Mucosa of descending colon (tissue), 3 donors: ENCODE data around the gene ASXL1. TPM values are rescaled to one million over a fixed set of nuclear protein-coding genes. Genes with fewer than 3 reads are reported as not detected.
"Not testable (repeated sequence)": the region's sequence is repeated elsewhere in the genome, so short reads cannot be mapped to it uniquely, and the experiment has no call there.

Source experiments
- ATAC-seq: fragments of 200-7000 bp; cut with Tn5 transposase; one replicate; pipeline ENCODE4 v1.9.1; 2020; ENCODE audit warnings: mild to moderate bottlenecking, moderate library complexity
- DNase-seq, 3 donors: peaks; one replicate each; pipeline ENCODE4 v3.0.0-alpha.2; 2020
- H3K36me3 ChIP-seq: fragments of 200-600 bp; one replicate; pipeline ENCODE4 v1.8.0; 2021; ENCODE audit warnings: low read depth, mild to moderate bottlenecking
- H3K4me1 ChIP-seq: fragments of 200-600 bp; one replicate; pipeline ENCODE4 v1.8.0; 2021; ENCODE audit warnings: low read depth, mild to moderate bottlenecking
- H3K4me3 ChIP-seq: fragments of 200-600 bp; one replicate; pipeline ENCODE4 v1.8.0; 2021; ENCODE audit warnings: mild to moderate bottlenecking
- H3K9me3 ChIP-seq: fragments of 200-600 bp; one replicate; pipeline ENCODE4 v1.8.0; 2021; ENCODE audit warnings: mild to moderate bottlenecking
- CTCF ChIP-seq: fragments of 200-600 bp; IDR thresholded peaks from one replicate; pipeline ENCODE4 v1.8.0; 2022; ENCODE audit warnings: antibody characterized with exemption, mild to moderate bottlenecking
- intact Hi-C, 2 donors: fragments of 100-400 bp; cut with DNase I in 1 of 2; cut with micrococcal nuclease in 1 of 2; formaldehyde crosslinking; loops; one replicate each; pipeline versions ENCODE4 v1.11.0 to v1.11.1; 2022; cut with DNase I, micrococcal nuclease
- total RNA-seq, 3 donors: library from RNA; stranded (reverse); fragmentation: NEBNext Ultra II Directional in 2 of 3; extraction: Animal tissue kit (Norgen Biotek cat#: 25700) in 2 of 3; gene quantifications; one replicate each; pipeline versions ENCODE4 v1.2.1 to v1.2.4, GENCODE V29; 2021 to 2023
- donor health status: DM: no; HTN: no; CAD: no; lungs with moderate emphysema.
- donor health status: DM: no; HTN: no; CAD: no.
- donor health status: DM: no; HTN: yes; CAD: no.

The ASXL1 gene
- total RNA-seq, 3 donors from 2014 or later: 47.4 to 78.9 (median 52.3) TPM

- intact Hi-C loops: no loop called here
- Histone ChIP-seq H3K4me1 (peaks cover 20% of the 10 kb centered on the region), H3K9me3 (no peaks in the 10 kb centered on the region), H3K36me3 (no peaks in the 10 kb centered on the region), H3K4me3 (no peak overlapping the region)
- DNase-seq (no peak), ATAC-seq (peak; percentile 43)
- TF ChIP-seq CTCF: no peak
These were observed 10.2 kb downstream of the ASXL1 start for GRCh38 chr20:32368323-32368722.

DNA sequence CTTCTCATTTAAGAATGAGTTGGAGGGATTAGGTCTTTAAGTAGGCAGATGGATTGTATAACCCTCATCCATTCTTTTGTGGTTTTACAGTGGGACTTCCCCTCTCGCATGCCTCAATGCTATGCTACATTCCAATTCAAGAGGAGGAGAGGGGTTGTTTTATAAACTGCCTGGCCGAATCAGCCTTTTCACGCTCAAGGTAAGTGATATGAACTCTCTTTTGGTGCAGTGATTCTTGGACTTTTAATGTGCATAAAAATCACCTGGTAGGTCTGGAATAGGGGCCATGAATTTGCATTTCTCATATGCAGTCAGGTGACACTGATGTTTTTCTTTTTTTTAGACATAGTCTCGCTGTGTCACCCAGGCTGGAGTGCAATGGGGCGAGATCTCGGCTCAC is 10.8 kb downstream of the ASXL1 start:
- Histone ChIP-seq H3K4me3 (no peak overlapping the region), H3K9me3 (no peaks in the 10 kb centered on the region), H3K36me3 (no peaks in the 10 kb centered on the region), H3K4me1 (peaks cover 20% of the 10 kb centered on the region)
- no peak for TF ChIP-seq CTCF
- no peak for DNase-seq
- intact Hi-C loops: no loop called here
- peak; percentile 28 for ATAC-seq

GRCh38 chr20:32370897-32371296 is 12.8 kb downstream of the ASXL1 start:
- Histone ChIP-seq H3K4me1 (peaks cover 13% of the 10 kb centered on the region), H3K4me3 (no peak overlapping the region), H3K9me3 (no peaks in the 10 kb centered on the region), H3K36me3 (no peaks in the 10 kb centered on the region)
- TF ChIP-seq CTCF: no peak
- DNase-seq (no peak), ATAC-seq (no peak)
- intact Hi-C loops: no loop called here

DNA sequence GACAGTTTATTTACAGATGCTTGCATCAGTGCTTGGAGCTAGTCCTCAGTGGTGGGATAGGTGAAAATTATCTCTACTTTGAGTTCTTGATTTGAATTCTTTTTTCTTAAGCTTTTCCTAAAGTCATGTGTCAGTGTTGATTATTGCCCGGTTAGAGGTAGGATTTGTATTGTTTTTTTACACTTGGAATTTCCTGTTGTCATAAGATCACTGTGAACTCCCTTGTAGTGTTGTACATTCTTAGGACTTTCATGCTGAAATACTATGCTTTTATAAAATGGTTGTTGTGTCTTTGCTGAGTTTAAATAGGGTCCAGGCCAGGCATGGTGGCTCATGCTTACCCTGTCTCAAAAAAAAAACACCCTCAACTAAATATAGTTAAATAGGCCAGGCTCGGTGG is 20.3 kb downstream of the ASXL1 start:
- TF ChIP-seq CTCF: no peak
- ATAC-seq: no peak

DNA sequence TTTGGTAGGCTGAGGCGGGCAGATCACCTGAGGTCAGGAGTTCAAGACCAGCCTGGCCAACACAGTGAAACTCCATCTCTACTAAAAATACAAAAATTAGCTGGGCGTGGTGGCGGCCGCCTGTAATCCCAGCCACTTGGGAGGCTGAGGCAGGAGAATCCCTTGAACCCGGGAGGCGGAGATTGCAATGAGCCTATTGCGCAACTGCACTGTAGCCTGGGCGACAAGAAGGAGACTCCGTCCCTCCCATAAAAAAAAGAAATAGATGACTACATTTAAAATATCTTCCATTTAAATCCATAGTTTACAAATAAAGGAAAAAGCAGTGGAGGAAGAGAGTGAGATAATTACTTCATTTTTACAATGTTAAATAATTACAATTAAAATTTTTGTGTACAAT is 21.9 kb downstream of the ASXL1 start:
- intact Hi-C loops, H3K36me3 ChIP-seq, DNase-seq, H3K4me1 ChIP-seq, ATAC-seq, H3K4me3 ChIP-seq, H3K9me3 ChIP-seq: not testable (repeated sequence)

More for the DNA sequence above, 20.3 kb downstream of the ASXL1 start:
- Histone ChIP-seq H3K4me1 (peaks cover 8% of the 10 kb centered on the region), H3K36me3 (no peaks in the 10 kb centered on the region), H3K9me3 (no peaks in the 10 kb centered on the region), H3K4me3 (no peak overlapping the region)
- intact Hi-C loops: no loop called here
- DNase-seq: no peak

GRCh38 chr20:32380745-32381144 is 22.6 kb downstream of the ASXL1 start:
- H3K9me3 ChIP-seq: no peaks in the 10 kb centered on the region
- no peaks in the 10 kb centered on the region for H3K36me3 ChIP-seq
- peaks cover 9% of the 10 kb centered on the region for H3K4me1 ChIP-seq
- no peak for TF ChIP-seq CTCF
- H3K4me3 ChIP-seq: no peak overlapping the region
- ATAC-seq (no peak), DNase-seq (no peak)
- intact Hi-C loops: no loop called here
